Testis (tissue), 2 donors: ENCODE data around the gene MAPKAP1.

Experiments
- CTCF ChIP-seq, 3 experiments: fragments of 450-650 bp in 2 of 3; fragments of 200-600 bp in 1 of 3; sonication (generic) in 1 of 3; IDR thresholded peaks; one replicate each; pipeline ENCODE4 v1.5.1; 2016 to 2019; ENCODE audit warnings: antibody characterized with exemption in 3 of 3, mild to moderate bottlenecking in 2 of 3, moderate library complexity in 1 of 3
- POLR2A ChIP-seq: fragments of 450-650 bp; IDR thresholded peaks from one replicate; pipeline ENCODE4 v1.6.1; 2017; ENCODE audit warnings: antibody characterized with exemption, mild to moderate bottlenecking, moderate library complexity

GRCh38 chr9:125515281-125515680, 191.7 kb downstream of the MAPKAP1 start:
- no peak for TF ChIP-seq CTCF (IDR thresholded peaks at IDR 0.05)
- no peak for TF ChIP-seq POLR2A
